HFF-Myc (cell line): ENCODE data around the gene DHX15.

Experiments used
- DNase-seq: peaks from one replicate; pipeline ENCODE4 v3.0.0-alpha.2; 2011; ENCODE audit warnings: low read depth; ENCODE audit errors: extremely low read depth
- H3K4me3 ChIP-seq: replicated peaks from 2 replicates; pipeline ENCODE4 v1.5.1; 2011; ENCODE audit warnings: low read depth, mild to moderate bottlenecking, control low read depth, low read length
- TF ChIP-seq, protein P1 (sequence below): IDR thresholded peaks from 2 replicates; pipeline ENCODE4 v1.5.1; 2012; ENCODE audit warnings: mild to moderate bottlenecking, low read depth, low read length, control low read depth; ENCODE audit errors: missing control alignments

DHX15 gene

DNA sequence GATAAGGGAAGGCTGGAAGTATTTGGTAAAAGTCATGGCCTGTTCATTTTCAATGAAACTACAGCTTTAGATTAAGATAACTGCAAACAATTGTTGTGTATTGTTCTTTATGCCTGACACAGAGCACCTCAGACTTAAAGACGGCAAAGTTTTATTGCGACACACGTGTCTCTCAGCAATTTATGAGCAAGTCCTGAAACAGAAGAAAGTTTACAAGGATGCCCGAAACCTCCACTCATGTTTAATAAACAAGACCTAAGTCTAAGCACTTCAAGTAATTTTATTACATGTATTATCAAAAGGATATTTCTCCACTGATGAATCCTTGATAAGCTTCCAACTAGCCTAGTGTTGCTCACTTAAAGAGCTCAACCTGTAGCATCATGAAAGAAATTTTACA, 51.0 kb downstream of the DHX15 start:
- DNase-seq = no peak
- TF ChIP-seq, protein P1, sequence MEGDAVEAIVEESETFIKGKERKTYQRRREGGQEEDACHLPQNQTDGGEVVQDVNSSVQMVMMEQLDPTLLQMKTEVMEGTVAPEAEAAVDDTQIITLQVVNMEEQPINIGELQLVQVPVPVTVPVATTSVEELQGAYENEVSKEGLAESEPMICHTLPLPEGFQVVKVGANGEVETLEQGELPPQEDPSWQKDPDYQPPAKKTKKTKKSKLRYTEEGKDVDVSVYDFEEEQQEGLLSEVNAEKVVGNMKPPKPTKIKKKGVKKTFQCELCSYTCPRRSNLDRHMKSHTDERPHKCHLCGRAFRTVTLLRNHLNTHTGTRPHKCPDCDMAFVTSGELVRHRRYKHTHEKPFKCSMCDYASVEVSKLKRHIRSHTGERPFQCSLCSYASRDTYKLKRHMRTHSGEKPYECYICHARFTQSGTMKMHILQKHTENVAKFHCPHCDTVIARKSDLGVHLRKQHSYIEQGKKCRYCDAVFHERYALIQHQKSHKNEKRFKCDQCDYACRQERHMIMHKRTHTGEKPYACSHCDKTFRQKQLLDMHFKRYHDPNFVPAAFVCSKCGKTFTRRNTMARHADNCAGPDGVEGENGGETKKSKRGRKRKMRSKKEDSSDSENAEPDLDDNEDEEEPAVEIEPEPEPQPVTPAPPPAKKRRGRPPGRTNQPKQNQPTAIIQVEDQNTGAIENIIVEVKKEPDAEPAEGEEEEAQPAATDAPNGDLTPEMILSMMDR = no peak
- H3K4me3 ChIP-seq = no peak overlapping the region

DNA sequence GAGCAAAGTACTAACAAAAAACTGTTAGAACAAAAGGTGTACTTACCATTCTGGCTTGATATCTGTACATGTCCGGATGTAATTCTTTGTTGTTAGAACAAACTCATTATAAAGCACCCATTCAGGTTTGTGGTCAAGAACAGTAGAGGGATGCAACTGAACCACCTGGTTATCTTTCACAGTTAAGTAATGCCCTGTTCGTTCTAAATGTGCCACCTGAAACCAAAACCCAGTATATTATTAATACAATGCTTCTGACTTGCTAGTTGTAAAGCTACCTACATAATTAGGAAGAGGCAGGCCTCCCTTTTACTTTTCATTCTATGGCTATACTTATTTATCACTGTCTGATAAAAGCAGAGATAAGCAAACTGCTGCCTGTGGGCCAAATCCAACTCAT, 54.8 kb downstream of the DHX15 start:
- no peak overlapping the region for H3K4me3 ChIP-seq
- TF ChIP-seq, protein P1 = no peak
- DNase-seq = no peak

DNA sequence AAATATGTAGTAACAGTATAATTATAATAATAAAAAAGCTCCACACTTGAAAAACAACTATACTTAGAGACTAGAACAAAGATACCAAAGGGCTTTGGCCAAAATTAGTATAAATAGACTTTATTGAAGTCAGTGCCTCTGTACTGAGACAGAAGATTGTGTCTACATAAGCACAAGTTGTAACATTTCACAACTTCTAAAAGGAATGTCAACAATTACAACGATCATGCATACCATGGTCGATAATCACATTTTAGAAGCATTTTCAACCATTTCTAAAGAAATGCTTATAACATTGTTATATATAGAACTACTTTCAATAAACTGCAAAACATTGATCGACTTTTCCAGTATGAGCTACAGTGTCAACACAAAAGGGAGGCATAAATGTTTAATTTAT, 57.0 kb downstream of the DHX15 start:
- TF ChIP-seq, protein P1 = no peak
- no peak for DNase-seq
- no peak overlapping the region for H3K4me3 ChIP-seq

DNA sequence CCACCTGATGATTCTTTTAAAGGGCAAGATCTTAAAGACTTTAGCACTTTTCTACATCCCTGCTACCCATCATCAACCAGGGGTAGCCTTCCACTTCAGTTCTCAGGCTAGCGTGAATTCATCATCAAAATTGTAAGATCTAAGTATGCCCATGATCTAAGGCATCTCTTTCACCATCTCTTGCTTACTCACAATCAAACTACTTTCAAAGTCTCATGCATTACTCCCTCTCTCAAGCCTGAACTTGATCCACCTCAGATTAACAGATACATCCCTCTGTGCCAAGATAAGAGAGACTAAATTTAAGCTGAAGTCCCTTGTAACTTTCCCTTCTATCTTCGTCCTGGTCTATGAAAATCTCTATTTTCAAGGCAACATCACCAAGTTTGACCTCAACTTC, 62.8 kb downstream of the DHX15 start:
- TF ChIP-seq, protein P1 = no peak
- no peak for DNase-seq
- H3K4me3 ChIP-seq = no peak overlapping the region

DNA sequence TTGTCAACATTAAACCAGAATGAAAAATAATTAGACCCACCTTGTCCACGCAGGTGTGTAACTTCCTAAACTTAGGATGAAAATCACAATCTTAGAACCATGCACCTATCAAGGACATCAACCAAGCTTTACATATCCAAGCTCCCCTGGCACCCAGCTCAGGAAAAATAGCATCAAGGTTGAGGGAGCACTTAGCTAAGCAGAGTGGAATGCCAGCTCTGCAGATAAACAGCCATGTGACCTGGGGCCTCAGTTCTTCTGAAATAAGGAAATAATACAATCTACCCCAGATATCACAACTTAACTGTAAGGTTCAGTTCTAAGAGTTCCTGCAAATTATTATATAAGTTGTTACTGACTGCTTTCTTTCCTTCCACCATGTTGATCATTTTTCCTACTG, 64.7 kb downstream of the DHX15 start:
- DNase-seq = no peak
- H3K4me3 ChIP-seq = no peak overlapping the region
- TF ChIP-seq, protein P1 = no peak

DNA sequence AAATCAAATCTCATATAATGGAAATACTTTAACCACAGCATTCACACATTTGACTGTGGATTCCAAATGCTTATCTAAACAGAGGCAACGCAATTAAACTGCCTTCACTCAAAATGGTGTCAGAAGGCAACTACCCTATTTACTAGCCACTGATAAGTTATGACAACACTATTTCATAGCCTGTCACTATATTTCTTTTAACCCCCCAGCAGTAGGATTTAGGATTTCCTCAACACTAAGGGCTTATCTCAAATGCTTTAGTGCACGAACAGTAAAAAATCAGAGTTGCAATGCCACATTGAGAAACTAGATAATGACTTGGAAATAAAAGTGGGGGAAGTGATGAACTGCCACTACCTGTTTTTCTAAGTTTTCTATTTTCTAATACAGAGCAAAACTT, 66.7 kb downstream of the DHX15 start:
- TF ChIP-seq, protein P1 = no peak

DNA sequence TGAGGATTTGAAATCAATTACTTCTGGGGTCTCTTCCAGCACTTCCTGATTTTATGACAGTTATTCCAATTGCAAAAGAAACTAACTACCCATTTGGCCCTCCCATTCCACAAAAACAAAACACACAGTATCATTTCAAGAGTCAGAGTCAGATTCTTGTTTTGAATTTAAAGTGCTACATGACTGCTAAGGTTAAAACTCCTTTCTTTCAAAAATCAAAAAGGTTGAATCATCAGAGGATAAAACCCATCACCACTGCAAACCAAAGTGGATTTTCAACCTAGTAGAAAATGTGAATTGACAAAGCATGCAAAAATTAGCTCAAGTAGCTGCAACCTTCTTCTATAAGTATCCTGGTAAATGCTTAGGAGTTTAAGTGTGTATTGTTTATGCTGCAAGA, 67.4 kb downstream of the DHX15 start:
- DNase-seq = no peak
- TF ChIP-seq, protein P1 = no peak
- H3K4me3 ChIP-seq = no peak overlapping the region

More for the DNA sequence above, 66.7 kb downstream of the DHX15 start:
- no peak overlapping the region for H3K4me3 ChIP-seq
- DNase-seq = no peak
